ENCODE results near the gene LPCAT2.

- TF ChIP-seq, protein P1, sequence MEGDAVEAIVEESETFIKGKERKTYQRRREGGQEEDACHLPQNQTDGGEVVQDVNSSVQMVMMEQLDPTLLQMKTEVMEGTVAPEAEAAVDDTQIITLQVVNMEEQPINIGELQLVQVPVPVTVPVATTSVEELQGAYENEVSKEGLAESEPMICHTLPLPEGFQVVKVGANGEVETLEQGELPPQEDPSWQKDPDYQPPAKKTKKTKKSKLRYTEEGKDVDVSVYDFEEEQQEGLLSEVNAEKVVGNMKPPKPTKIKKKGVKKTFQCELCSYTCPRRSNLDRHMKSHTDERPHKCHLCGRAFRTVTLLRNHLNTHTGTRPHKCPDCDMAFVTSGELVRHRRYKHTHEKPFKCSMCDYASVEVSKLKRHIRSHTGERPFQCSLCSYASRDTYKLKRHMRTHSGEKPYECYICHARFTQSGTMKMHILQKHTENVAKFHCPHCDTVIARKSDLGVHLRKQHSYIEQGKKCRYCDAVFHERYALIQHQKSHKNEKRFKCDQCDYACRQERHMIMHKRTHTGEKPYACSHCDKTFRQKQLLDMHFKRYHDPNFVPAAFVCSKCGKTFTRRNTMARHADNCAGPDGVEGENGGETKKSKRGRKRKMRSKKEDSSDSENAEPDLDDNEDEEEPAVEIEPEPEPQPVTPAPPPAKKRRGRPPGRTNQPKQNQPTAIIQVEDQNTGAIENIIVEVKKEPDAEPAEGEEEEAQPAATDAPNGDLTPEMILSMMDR (conservative IDR thresholded peaks at IDR 0.05; ENCODE audit: low read length), result peak; percentile 45; the same call in 1 of the 2 replicates
- TF ChIP-seq EZH2phosphoT487 (IDR thresholded peaks at IDR 0.05; ENCODE audit: borderline replicate concordance, low read depth, low read length), result no peak
Observed at GRCh38 chr16:55543472-55543871, 34.6 kb downstream of the LPCAT2 start.

Measured in OCI-LY7 (cell line).